ENCODE measurements around the gene CCND1. TPM values are rescaled to one million over a fixed set of nuclear protein-coding genes. Genes with fewer than 3 reads are reported as not detected.

The CCND1 gene
- total RNA-seq, 4 donors from 2014 or later, result 108 to 259 (median 168) TPM

DNA sequence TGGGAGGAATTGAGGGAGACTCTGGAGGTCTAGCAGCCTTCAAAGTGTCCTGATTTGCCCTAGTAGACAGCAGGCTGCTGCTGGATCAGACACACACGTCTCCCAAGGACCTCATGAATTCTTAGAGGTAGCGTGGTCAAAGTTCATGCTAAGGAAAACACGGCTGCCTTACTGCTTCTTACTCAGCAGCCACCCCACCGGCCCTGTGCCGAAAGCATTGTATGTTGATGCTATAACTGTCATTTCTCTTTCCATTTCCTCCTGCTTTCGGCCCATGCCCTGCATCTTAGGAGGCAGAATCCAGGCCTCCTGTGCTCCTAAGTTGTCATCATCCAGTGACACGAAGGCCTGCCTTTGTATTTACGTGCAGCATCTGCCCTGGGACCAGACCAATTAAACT lies 10.5 kb upstream of the CCND1 start:
- no peak for DNase-seq (ENCODE audit: low spot score in 2 of 2)
- Histone ChIP-seq H3K9me3 (peaks cover 0 to 14% (median 0%) of the 10 kb centered on the region in 4 donors), H3K36me3 (no peaks in the 10 kb centered on the region), H3K4me1 (no peaks in the 10 kb centered on the region), H3K27me3 (no peaks in the 10 kb centered on the region), H3K27ac (no peak overlapping the region), H3K4me3 (no peak overlapping the region)
- no peak for TF ChIP-seq EP300 (IDR thresholded peaks at IDR 0.05)
- TF ChIP-seq, protein P1, sequence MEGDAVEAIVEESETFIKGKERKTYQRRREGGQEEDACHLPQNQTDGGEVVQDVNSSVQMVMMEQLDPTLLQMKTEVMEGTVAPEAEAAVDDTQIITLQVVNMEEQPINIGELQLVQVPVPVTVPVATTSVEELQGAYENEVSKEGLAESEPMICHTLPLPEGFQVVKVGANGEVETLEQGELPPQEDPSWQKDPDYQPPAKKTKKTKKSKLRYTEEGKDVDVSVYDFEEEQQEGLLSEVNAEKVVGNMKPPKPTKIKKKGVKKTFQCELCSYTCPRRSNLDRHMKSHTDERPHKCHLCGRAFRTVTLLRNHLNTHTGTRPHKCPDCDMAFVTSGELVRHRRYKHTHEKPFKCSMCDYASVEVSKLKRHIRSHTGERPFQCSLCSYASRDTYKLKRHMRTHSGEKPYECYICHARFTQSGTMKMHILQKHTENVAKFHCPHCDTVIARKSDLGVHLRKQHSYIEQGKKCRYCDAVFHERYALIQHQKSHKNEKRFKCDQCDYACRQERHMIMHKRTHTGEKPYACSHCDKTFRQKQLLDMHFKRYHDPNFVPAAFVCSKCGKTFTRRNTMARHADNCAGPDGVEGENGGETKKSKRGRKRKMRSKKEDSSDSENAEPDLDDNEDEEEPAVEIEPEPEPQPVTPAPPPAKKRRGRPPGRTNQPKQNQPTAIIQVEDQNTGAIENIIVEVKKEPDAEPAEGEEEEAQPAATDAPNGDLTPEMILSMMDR (IDR thresholded peaks at IDR 0.05), result no peak
- TF ChIP-seq POLR2A (IDR thresholded peaks at IDR 0.05), result no peak
- 88 to 93% methylated on average over 8 of the region's 8 CpGs for WGBS, 2 donors

DNA sequence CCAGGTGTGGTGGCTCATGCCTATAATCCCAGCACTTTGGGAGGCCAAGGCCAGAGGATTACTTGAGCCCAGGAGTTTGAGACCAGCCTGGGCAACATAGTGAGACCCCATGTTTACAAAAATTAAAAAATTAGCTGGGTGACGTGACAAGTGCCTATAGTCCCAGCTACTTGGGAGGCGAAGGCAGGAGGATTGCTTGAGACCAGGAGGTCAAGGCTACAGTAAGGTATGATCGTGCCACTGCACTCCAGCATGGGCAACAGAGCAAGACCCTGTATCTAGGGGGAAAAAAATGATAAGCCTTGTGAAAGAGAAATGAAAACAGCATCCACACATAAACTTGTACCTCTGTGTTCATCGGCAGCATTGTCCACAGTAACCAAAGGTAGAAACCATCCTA lies 8.1 kb upstream of the CCND1 start:
- WGBS, 2 donors, result 91 to 95% methylated on average over 4 of the region's 4 CpGs
- Histone ChIP-seq H3K36me3 (no peaks in the 10 kb centered on the region), H3K9me3 (peaks cover 0 to 14% (median 0%) of the 10 kb centered on the region in 4 donors), H3K27me3 (peaks cover 0 to 13% of the 10 kb centered on the region in 2 donors), H3K4me3 (no peak overlapping the region), H3K27ac (no peak overlapping the region), H3K4me1 (peaks cover 0 to 24% (median 17%) of the 10 kb centered on the region in 4 donors)
- TF ChIP-seq EP300 (IDR thresholded peaks at IDR 0.05), result no peak
- TF ChIP-seq, protein P1 (IDR thresholded peaks at IDR 0.05), result no peak
- TF ChIP-seq POLR2A (IDR thresholded peaks at IDR 0.05), result no peak
- DNase-seq (ENCODE audit: low spot score in 2 of 2), result no peak

DNA sequence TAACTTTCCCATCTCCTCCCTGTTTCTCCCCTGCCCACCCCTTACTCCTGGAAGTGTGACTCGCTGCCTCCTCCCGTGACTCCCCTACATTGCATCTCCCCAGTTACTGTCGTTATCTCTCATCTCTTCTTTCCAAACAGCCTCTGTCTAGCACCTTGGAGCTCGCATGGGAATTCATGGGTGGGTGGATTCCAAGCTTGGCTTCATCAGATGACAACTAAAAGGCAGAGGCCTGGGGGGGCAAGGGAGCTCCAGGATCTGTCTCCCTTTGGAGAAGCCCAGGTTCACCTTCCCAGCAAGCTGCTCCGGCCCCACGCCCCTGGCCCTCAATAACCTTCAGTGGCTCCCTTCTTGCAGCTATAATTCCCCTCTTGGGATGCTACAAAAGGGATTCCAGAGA lies 6.9 kb upstream of the CCND1 start:
- WGBS, 2 donors, result 86 to 87% methylated on average over 6 of the region's 6 CpGs
- DNase-seq (ENCODE audit: low spot score in 2 of 2), result no peak
- peaks cover 0 to 35% (median 24%) of the 10 kb centered on the region in 4 donors for H3K4me1 ChIP-seq
- H3K9me3 ChIP-seq, result peaks cover 0 to 11% (median 0%) of the 10 kb centered on the region in 4 donors
- H3K27me3 ChIP-seq, result peaks cover 0 to 21% of the 10 kb centered on the region in 2 donors
- TF ChIP-seq, protein P1 (IDR thresholded peaks at IDR 0.05), result no peak
- TF ChIP-seq EP300 (IDR thresholded peaks at IDR 0.05), result no peak
- no peaks in the 10 kb centered on the region for H3K36me3 ChIP-seq
- H3K4me3 ChIP-seq, result no peak overlapping the region
- H3K27ac ChIP-seq, result no peak overlapping the region

DNA sequence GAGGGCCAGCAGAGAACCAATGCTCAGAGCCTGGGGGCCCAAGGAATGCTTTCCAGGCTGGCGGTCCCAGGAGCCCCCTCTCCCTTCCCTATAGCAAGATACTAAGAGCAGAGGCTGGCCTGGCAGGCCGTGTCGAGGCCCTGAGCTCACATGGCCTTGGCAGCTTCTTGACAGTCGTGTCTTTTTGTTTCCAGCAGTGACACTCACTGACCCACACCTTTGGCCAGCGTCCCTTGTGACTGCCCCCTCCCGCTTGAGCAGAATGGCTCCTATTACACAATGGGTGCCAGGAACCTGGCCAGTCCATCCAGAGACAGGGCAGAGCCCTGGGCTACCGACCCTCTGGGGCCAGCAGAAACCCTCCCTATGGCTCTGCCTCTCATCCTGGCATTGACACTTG lies 6.4 kb upstream of the CCND1 start:
- Histone ChIP-seq H3K36me3 (no peaks in the 10 kb centered on the region), H3K27me3 (peaks cover 0 to 21% of the 10 kb centered on the region in 2 donors), H3K4me3 (no peak overlapping the region), H3K9me3 (peaks cover 0 to 8% (median 0%) of the 10 kb centered on the region in 4 donors), H3K4me1 (peaks cover 0 to 41% (median 27%) of the 10 kb centered on the region in 4 donors), H3K27ac (no peak overlapping the region)
- TF ChIP-seq, protein P1 (IDR thresholded peaks at IDR 0.05), result no peak
- 62 to 63% methylated on average over 7 of the region's 7 CpGs for WGBS, 2 donors
- no peak for DNase-seq (ENCODE audit: low spot score in 2 of 2)

DNA sequence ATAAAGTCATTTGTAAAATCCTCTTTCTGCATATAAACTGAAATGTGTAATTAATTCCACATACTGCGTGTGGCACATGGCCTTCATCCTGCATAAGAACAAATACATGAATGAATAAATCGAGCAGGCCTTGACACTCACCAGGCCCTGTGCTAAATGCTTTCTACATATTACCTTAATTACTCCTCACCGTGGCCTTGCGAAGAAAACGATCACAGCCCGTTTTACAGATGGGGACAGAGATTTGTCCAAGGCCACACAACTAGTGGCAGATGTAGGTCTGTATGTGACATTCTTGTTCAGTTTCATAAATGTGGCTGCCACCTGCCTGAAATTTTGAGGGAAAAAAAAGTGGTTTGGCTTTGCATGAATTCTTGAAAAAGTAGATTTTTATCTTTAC lies 5.8 kb upstream of the CCND1 start:
- H3K9me3 ChIP-seq, result peaks cover 0 to 2% (median 0%) of the 10 kb centered on the region in 4 donors
- no peak overlapping the region for H3K4me3 ChIP-seq
- H3K27me3 ChIP-seq, result peaks cover 0 to 21% of the 10 kb centered on the region in 2 donors
- no peaks in the 10 kb centered on the region for H3K36me3 ChIP-seq
- H3K27ac ChIP-seq, result no peak overlapping the region
- TF ChIP-seq EP300 (IDR thresholded peaks at IDR 0.05), result no peak
- TF ChIP-seq POLR2A (IDR thresholded peaks at IDR 0.05), result no peak
- TF ChIP-seq, protein P1 (IDR thresholded peaks at IDR 0.05), result no peak
- peaks cover 0 to 47% (median 31%) of the 10 kb centered on the region in 4 donors for H3K4me1 ChIP-seq
- 75 to 76% methylated on average over 6 of the region's 6 CpGs for WGBS, 2 donors
- DNase-seq (ENCODE audit: low spot score in 2 of 2), result no peak
